ENCODE measurements around the gene ALOX12B. TPM values are rescaled to one million over a fixed set of nuclear protein-coding genes. Genes with fewer than 3 reads are reported as not detected.

Gene ALOX12B
- total and polyA plus RNA-seq, 2 donors (not counting 1 experiment from before 2014, with no cell fraction given): 0.57 to 0.69 TPM

- POLR2A ChIA-PET: interaction anchor here (0.6 to 1.8 kb wide), 4 partner anchors 34 to 124 kb away, joined by 4 to 6 read pairs (median 6); partner anchors contain the start of gene CTC1
- Mint-ChIP-seq H3K4me3 (peak overlapping the region; percentile 94), H3K27ac (peak overlapping the region; percentile 6), H3K9me3 (ENCODE audit: insufficient read depth) (no peaks in the 10 kb centered on the region), H3K27me3 (peaks cover 45% of the 10 kb centered on the region), H3K4me1 (peaks cover 80% of the 10 kb centered on the region)
- DNase-seq (peak; percentile 73), ATAC-seq (ENCODE audit: low read depth) (no peak)
- Histone ChIP-seq H3K4me1 (ENCODE audit: control insufficient read depth in 2 of 2, insufficient read depth in 2 of 2, low read length in 2 of 2) (peaks cover 62 to 75% of the 10 kb centered on the region in 2 donors), H3K27ac (ENCODE audit: low read length in 2 of 2) (no peak overlapping the region), H2AFZ (ENCODE audit: insufficient read depth, low read depth, low read length, poor library complexity, severe bottlenecking) (peak overlapping the region; percentile 54), H3K9me3 (ENCODE audit: control extremely low read depth in 1 of 3, control insufficient read depth in 2 of 3, insufficient read depth in 1 of 3, low read length in 2 of 3) (peaks cover 0 to 22% (median 0%) of the 10 kb centered on the region in 3 donors), H3K36me3 (replicated peaks in 1 of 2; ENCODE audit: control extremely low read depth in 1 of 2, control insufficient read depth in 1 of 2, extremely low read depth in 1 of 2, insufficient read depth in 2 of 2, low read length in 1 of 2) (no peaks in the 10 kb centered on the region), H3K79me2 (ENCODE audit: control insufficient read depth, insufficient read depth, low read length) (no peaks in the 10 kb centered on the region), H4K20me1 (ENCODE audit: control insufficient read depth, insufficient read depth, low read length, poor library complexity, severe bottlenecking) (peaks cover 34% of the 10 kb centered on the region), H3K27me3 (replicated peaks in 1 of 4; ENCODE audit: control extremely low read depth in 1 of 4, control insufficient read depth in 3 of 4, insufficient read depth in 4 of 4, low read length in 3 of 4) (peaks cover 0 to 50% (median 21%) of the 10 kb centered on the region in 4 experiments), H3K4me2 (replicated peaks; ENCODE audit: low read depth, low read length, poor library complexity, severe bottlenecking) (peak overlapping the region; percentile 91), H3K9ac (ENCODE audit: low read length) (peak overlapping the region; percentile 83), H3K4me3 (ENCODE audit: control extremely low read depth in 1 of 5, extremely low read depth in 1 of 5, insufficient read depth in 1 of 5, low read depth in 2 of 5, low read length in 4 of 5) (peak overlapping the region in 4 of 5 experiments; percentile 29 to 85 (median 70))
- WGBS (ENCODE audit: insufficient coverage): under 1% methylated on average over 44 of the region's 55 CpGs
- CTCF ChIA-PET: interaction anchor here (1.0 to 3.6 kb wide), 9 partner anchors 10 to 177 kb away, joined by 3 to 12 read pairs (median 8); no protein-coding TSS in a partner anchor
- intact Hi-C loops (cut with micrococcal nuclease): no loop called here
- no peak for TF ChIP-seq CTCF (IDR thresholded peaks at IDR 0.05)
- peak; percentile 3 for TF ChIP-seq EZH2 (IDR thresholded peaks at IDR 0.05; ENCODE audit: borderline replicate concordance, insufficient read depth, low read depth, low read length, poor library complexity, severe bottlenecking)
Measured at GRCh38 chr17:8122924-8123694, 35.6 kb upstream of the ALOX12B start.

All from B cell (primary cell).